H1 (cell line): Measurements from ENCODE around the gene RHBDF2. TPM values are rescaled to one million over a fixed set of nuclear protein-coding genes. Genes with fewer than 3 reads are reported as not detected.

Source experiments
- BRCA1 ChIP-seq: IDR thresholded peaks from 2 replicates; pipeline ENCODE4 v1.6.1; 2012; ENCODE audit warnings: low read depth, low read length, improper control_type of control experiment
- TEAD4 ChIP-seq: IDR thresholded peaks from 2 replicates; pipeline ENCODE4 v1.6.1; 2012; ENCODE audit warnings: low read depth, low read length, inconsistent platforms, mixed read lengths
- polyA plus RNA-seq, 7 experiments: library from polyadenylated mRNA; depleted of rRNA in 3 of 7; stranded (reverse) in 5 of 7; unstranded in 2 of 7; fragments of >200 nt in 5 of 7; fragments of 200-250 nt in 2 of 7; gene quantifications; 1 replicate in 5 of 7; 2 replicates in 1 of 7; 4 replicates in 1 of 7; pipeline versions ENCODE4 v1.2.1 to v1.2.3, GENCODE V29; 2011 to 2013; ENCODE audit warnings: missing spikeins in 2 of 7, mixed read lengths in 2 of 7
- total RNA-seq: library from RNA; stranded (reverse); fragmentation: NEBNext Ultra II Directional; extraction: Animal tissue kit (Norgen Biotek cat#: 25700); gene quantifications from 2 replicates; pipeline ENCODE4 v1.2.1, GENCODE V29; 2021

RHBDF2 gene
- total and polyA plus RNA-seq, 2 of the 8 experiments (the other 6 are each of a cell fraction or from before 2014, with no cell fraction given), result 21.2 to 25.9 TPM

DNA sequence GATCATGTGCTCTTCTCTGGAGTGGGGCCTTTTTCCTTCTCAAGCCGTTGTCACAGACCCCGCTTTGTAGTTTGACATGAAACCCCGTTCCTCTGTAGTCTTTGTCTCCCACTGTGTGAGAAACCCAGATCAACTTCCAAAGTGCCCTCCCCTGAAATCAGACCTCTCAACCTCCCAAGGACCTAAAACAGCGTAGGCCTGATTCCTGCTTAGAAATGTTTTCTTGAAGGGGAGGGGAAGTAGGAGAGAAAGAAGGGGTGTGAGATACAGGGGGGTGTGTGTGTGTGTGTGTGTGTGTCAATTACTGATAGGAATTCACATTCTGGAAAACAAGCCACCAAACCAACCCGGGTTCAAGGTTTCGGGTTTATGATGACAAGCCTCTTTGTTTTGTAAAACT lies 49.7 kb downstream of the RHBDF2 start (continued):
- no peak for TF ChIP-seq BRCA1
- TF ChIP-seq TEAD4, result no peak
